Right lobe of liver (tissue), 4 donors: ENCODE measurements around the gene KIF1A.

Source experiments
- CTCF ChIP-seq, 4 donors: fragments of 200-600 bp in 3 of 4; fragments of 450-650 bp in 1 of 4; IDR thresholded peaks; one replicate each; pipeline versions ENCODE4 v1.5.1 to v1.8.0; 2016 to 2022; ENCODE audit warnings: antibody characterized with exemption in 4 of 4, mild to moderate bottlenecking in 2 of 4
- POLR2A ChIP-seq: fragments of 450-650 bp; IDR thresholded peaks from one replicate; pipeline ENCODE4 v1.6.1; 2017; ENCODE audit warnings: antibody characterized with exemption, mild to moderate bottlenecking
- donor health status: DM: no; HTN: no; CAD: no.
- donor health status: DM: no; HTN: no; CAD: no.
- donor health status: DM: no; HTN: yes; CAD: no.

- TF ChIP-seq POLR2A (no peak), CTCF (IDR thresholded peaks at IDR 0.05) (no peak)
These were observed 77.4 kb downstream of the KIF1A start for GRCh38 chr2:240742602-240743095.
